IMR-90 (cell line): Measurements from ENCODE around the gene LYRM4.

ENCODE experiments used
- CHD1 ChIP-seq: IDR thresholded peaks from 2 replicates; pipeline ENCODE4 v1.6.1; 2012; ENCODE audit warnings: low read depth, low read length, improper control_type of control experiment
- MAZ ChIP-seq: IDR thresholded peaks from 2 replicates; pipeline ENCODE4 v1.6.1; 2012; ENCODE audit warnings: low read depth, mild to moderate bottlenecking, low read length, improper control_type of control experiment, moderate library complexity, borderline replicate concordance
- MXI1 ChIP-seq: IDR thresholded peaks from 2 replicates; pipeline ENCODE4 v1.6.1; 2012; ENCODE audit warnings: low read depth, mild to moderate bottlenecking, low read length, moderate library complexity, borderline replicate concordance
- POLR2A ChIP-seq: IDR thresholded peaks from 2 replicates; pipeline ENCODE4 v1.6.1; 2012; ENCODE audit warnings: mild to moderate bottlenecking, low read depth, low read length
- RAD21 ChIP-seq: IDR thresholded peaks from 2 replicates; pipeline ENCODE4 v1.6.1; 2012; ENCODE audit warnings: low read length, improper control_type of control experiment
- RCOR1 ChIP-seq: IDR thresholded peaks from 2 replicates; pipeline ENCODE4 v1.6.1; 2012; ENCODE audit warnings: mild to moderate bottlenecking, low read length, improper control_type of control experiment; ENCODE audit not compliant: insufficient replicate concordance
- TF ChIP-seq, protein P1 (sequence below): conservative IDR thresholded peaks from 2 replicates; pipeline ENCODE4 v1.5.1; 2012; ENCODE audit warnings: mild to moderate bottlenecking, low read depth, low read length, improper control_type of control experiment
- TF ChIP-seq, protein P2 (sequence below): fragments of 150-350 bp; IDR thresholded peaks from 2 replicates; pipeline ENCODE4 v1.6.1; 2016; ENCODE audit warnings: low read depth, mild to moderate bottlenecking, low read length, moderate library complexity, borderline replicate concordance

DNA sequence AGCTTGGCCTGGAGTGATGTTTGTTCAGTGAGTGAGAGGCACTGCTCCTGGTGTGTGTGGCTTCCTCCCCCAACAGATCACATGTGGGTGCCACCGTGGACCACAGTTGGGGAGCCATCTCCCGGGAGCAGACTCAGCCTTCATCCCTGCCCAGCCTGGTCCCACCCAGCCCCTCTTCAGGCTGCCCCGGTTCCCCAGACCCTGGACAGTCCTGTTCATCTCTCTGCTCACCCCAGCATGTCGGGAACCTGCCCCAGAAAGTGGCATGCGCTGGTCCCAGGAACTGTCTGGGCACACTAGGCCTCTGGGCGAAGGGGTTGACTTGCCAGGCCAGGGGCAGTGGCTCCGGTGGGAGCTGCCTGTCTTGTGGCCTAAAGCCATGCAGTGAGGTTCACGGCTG, 197.1 kb downstream of the LYRM4 start:
- TF ChIP-seq RAD21 (no peak), POLR2A (no peak), CHD1 (no peak), MAZ (no peak), MXI1 (no peak), RCOR1 (no peak)
- TF ChIP-seq, protein P1, sequence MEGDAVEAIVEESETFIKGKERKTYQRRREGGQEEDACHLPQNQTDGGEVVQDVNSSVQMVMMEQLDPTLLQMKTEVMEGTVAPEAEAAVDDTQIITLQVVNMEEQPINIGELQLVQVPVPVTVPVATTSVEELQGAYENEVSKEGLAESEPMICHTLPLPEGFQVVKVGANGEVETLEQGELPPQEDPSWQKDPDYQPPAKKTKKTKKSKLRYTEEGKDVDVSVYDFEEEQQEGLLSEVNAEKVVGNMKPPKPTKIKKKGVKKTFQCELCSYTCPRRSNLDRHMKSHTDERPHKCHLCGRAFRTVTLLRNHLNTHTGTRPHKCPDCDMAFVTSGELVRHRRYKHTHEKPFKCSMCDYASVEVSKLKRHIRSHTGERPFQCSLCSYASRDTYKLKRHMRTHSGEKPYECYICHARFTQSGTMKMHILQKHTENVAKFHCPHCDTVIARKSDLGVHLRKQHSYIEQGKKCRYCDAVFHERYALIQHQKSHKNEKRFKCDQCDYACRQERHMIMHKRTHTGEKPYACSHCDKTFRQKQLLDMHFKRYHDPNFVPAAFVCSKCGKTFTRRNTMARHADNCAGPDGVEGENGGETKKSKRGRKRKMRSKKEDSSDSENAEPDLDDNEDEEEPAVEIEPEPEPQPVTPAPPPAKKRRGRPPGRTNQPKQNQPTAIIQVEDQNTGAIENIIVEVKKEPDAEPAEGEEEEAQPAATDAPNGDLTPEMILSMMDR = no peak
- TF ChIP-seq, protein P2, sequence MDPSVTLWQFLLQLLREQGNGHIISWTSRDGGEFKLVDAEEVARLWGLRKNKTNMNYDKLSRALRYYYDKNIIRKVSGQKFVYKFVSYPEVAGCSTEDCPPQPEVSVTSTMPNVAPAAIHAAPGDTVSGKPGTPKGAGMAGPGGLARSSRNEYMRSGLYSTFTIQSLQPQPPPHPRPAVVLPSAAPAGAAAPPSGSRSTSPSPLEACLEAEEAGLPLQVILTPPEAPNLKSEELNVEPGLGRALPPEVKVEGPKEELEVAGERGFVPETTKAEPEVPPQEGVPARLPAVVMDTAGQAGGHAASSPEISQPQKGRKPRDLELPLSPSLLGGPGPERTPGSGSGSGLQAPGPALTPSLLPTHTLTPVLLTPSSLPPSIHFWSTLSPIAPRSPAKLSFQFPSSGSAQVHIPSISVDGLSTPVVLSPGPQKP = no peak
